HPDE6-E6E7 (cell line): ENCODE results near the gene STAT5A.

Experiments used
- DNase-seq: peaks from one replicate; pipeline ENCODE4 v3.0.0; 2011; ENCODE audit warnings: missing footprints; ENCODE audit errors: extremely low spot score

The STAT5A gene

GRCh38 chr17:42268236-42268635 lies 20.1 kb upstream of the STAT5A start:
- DNase-seq = no peak

- no peak for DNase-seq
Measured at GRCh38 chr17:42270170-42270535, 18.1 kb upstream of the STAT5A start.

DNA sequence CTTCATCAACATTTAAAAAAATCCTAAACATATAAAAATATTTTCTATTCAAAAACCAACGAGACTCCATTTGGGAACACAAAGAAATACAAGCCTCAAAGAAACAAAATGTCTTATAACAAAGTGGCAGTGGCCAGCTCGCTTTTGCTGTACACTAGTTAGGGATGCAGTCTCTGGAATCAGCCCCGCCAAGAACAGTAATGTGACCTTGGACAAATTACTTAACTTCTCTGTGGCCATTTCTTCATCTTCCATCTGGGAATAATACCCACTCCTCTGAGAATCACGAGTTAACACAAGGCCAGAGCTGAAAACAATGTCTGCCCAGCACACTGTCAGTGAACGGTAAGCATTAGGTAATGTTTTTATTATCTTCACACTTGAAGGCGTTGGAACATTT lies 17.7 kb upstream of the STAT5A start:
- DNase-seq = no peak

GRCh38 chr17:42271006-42271778 lies 17.1 kb upstream of the STAT5A start:
- DNase-seq = no peak

DNA sequence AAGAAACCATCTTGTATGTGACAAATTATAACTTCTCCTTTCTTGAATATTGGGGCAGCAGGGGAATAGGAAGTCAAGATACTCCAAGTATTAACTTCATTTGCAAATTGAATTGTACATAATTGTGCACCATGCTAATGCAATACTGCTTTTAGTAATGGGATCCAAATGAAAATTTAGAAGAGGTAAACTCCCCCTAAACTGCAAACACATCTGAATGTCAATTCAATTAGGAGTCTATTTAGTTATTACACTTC lies 16.6 kb upstream of the STAT5A start:
- DNase-seq = no peak

DNA sequence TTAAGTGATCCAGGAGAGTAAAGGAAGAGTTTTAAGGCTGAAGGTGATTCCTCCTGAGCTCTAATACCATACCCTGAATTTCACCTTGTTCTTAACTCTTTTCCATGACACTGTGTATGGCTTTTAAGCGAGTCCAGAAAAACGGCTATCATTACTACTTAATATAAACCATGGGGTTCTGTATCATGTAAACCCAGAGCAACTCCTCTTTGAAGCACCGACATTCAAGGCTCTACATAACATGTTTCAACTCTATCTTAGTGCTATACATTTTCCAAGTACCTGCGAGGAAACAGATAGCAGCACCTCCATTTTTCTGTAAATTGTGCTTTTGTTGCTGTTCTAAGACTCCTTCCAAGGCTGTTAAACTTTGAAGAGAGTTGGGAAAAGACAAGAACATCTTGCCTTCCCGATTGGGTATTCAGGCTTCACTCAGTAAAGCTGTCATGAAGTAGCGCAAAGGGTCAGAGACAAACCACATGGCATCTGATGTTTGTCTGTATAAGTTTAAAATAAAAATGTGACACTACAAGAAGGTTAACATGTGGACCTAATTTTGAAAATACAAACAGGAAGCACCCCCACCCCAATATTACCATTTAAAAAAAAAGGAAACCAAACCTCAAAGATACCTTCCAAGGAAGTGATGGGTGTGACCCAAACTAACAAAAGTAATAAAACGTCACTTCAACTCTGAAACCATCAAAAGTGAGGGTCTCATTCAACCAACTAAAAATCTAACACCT lies 16.0 kb upstream of the STAT5A start:
- no peak for DNase-seq

DNA sequence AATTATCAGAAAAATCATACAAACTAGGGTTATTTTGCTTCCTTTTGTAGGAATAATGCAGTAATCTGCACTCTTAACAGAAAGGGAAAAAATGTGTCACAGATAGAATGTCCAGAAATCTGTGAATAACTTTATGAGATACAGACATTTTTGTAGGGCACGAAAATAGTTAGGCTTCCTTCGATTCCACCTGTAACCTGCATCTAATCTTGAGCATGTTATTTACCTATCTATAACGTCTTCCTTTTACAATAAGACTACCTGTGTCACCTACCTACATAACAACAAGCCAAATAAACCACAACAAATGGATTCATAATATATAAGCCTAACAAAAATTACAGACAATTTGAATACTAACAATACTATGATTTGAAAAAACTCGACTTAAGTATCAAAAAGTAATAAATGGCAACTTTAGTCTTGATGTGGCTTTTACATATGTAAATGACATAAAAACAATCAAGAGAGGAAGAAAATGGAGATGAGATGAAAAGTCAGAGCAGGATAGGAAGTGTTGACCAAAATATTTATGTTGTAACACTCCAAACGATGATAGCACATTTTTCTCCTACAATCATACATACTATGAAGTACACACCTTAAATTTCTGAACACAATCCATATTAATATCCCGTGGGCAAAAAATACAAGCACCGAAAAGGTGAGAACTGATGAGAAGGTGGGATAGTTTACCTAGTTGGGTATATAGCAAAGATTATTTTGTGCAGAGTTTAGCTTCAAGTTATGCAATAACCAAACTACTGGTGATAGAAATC lies 14.6 kb upstream of the STAT5A start:
- DNase-seq = no peak

DNA sequence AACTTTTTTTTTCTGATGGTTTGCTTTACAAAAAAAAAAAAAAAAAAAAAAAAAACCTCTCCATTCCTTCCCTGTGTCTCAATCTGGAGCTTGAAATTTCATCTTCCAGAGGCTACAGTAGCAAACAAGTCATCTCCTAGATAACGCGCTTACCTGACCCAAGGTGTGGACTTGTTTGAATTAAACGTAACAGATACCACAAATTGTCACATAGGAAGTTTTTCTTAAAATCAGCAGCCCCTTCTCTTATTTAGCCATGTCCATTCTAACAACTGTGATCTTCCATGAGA lies 14.1 kb upstream of the STAT5A start:
- DNase-seq = no peak

GRCh38 chr17:42274812-42275526 lies 13.3 kb upstream of the STAT5A start:
- DNase-seq = no peak

DNA sequence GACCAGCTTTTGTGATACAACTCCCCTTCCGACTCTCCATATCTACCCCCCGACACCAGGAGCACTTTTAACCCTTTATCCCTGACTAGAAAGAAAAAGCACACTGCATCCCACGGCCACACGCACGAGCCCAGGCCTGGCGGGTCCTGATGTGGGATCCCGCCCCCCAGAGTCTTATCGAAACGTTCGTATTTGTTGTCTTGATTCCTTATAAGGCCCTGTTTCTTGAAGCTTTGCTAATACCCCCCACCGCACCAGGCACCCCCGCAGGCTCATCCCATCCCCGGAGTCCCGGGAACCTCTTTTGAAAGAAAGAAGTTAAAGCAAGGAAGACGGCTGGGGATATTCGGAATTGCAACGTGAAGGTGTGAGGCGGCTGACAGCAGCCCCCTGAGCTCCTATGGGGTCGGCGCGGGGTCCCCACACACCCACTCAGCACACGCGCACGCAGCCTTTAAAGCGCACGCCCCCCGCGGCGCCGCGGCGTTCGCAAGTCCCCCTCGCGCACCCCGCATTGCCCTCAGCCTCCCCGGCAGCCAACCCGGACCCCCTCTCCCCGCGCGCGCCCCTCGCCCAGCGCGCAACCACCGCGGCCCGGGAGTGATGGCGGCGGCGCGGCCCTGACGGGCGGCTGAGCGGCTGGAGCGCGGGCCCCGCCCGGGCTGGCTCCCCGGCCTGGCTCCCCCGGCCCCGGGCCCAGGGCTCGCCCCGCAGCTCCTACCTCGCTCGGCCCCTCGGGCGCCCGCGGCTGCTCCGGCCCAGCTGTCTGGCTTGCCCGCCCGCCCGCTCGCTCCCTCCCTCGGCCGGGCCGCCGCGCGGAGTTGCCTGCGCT lies 12.6 kb upstream of the STAT5A start:
- DNase-seq = no peak

GRCh38 chr17:42276359-42276608 lies 12.0 kb upstream of the STAT5A start, which contains the start of gene STAT5B:
TSS of gene STAT5B (minus strand) at chr17:42276391. CDS start at chr17:42232127, 44,264 bp downstream.
- DNase-seq = peak; percentile 77

GRCh38 chr17:42276609-42277341 lies 11.5 kb upstream of the STAT5A start:
- peak; percentile 49 for DNase-seq

DNA sequence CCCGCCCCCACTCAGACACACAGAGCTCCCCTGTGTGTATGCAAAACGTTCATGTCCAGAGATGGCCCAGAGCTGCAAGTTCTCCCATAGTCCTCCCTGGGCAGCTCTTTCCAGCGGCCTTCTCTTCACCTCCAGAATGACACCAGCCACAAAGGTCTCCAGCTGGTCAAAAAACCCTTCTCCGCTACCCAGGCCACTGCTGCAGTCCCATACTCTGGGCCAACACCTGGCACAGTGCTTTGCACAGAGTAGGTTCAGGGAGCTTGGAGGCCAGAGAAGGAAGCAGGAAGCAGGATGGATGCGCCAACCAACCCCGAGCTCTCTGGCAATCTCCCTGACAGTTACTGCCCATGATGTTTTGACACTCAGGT lies 11.0 kb upstream of the STAT5A start:
- DNase-seq = no peak

GRCh38 chr17:42279776-42280630 lies 8.3 kb upstream of the STAT5A start:
- DNase-seq = no peak

GRCh38 chr17:42281571-42282096 lies 6.7 kb upstream of the STAT5A start:
- no peak for DNase-seq

- DNase-seq = no peak
Measured at GRCh38 chr17:42282478-42283080, 5.7 kb upstream of the STAT5A start.

DNA sequence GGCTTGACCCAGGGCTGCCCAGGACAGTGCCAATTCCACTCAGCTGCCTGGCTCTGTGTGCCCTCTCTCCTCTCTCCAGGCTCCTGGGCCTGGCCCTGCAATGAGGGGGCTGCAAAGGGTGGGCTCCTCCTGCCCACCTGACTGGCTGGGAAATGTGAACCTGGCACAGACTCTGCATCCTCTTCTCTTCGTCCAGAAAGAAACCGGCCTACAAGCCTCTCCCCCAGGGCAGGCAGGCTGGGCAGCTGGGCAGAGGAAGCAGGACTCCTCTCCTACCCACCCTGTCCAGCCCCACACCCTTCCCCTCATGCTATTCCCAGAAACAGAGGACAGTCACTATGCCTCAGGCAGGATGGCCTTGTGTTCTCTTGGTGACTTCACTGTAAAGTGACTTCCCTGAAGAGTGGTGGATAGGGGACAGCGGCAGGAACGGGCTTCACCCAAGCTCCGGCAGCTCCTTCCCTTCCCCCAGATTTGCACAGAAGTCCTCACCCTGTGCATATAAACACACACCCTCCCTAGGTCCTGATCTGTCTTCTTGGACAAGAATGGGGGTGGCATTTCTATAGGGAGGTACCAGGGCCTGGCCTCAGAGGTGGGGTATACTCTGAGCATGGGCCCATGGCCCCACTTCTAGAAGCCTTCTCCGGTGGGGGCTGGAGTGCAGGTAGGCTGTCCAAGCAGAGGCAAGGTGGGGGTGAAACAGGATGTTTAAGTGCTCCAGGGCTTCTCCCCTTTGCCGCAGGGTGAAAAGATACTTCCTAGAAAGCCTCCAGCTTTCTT lies 4.9 kb upstream of the STAT5A start:
- DNase-seq = no peak

GRCh38 chr17:42284024-42284369 lies 4.3 kb upstream of the STAT5A start:
- DNase-seq = no peak

GRCh38 chr17:42284566-42284965 lies 3.7 kb upstream of the STAT5A start:
- DNase-seq = no peak
